ENCODE measurements around the gene ADAM33.

ADAM33 gene

GRCh38 chr20:3686421-3686820 lies 4.6 kb upstream of the ADAM33 start:
- DNase-seq = no peak

GRCh38 chr20:3685341-3685740 lies 3.5 kb upstream of the ADAM33 start:
- DNase-seq = no peak

- DNase-seq = no peak
Observed at GRCh38 chr20:3681352-3681930, 369 bp downstream of the ADAM33 start.

GRCh38 chr20:3680701-3681351 lies 984 bp downstream of the ADAM33 start:
- no peak for DNase-seq

- DNase-seq = no peak
Observed at GRCh38 chr20:3679749-3680700, 1.8 kb downstream of the ADAM33 start.

- no peak for DNase-seq
Observed at GRCh38 chr20:3678856-3679720, 2.7 kb downstream of the ADAM33 start.

- DNase-seq = no peak
Observed at GRCh38 chr20:3678198-3678597, 3.6 kb downstream of the ADAM33 start.

GRCh38 chr20:3677733-3678132 lies 4.1 kb downstream of the ADAM33 start:
- DNase-seq = no peak

- no peak for DNase-seq
Observed at GRCh38 chr20:3674995-3675900, 6.6 kb downstream of the ADAM33 start.

GRCh38 chr20:3674447-3674846 lies 7.4 kb downstream of the ADAM33 start:
- no peak for DNase-seq

GRCh38 chr20:3673221-3674070 lies 8.4 kb downstream of the ADAM33 start:
- no peak for DNase-seq

GRCh38 chr20:3672547-3673171 lies 9.2 kb downstream of the ADAM33 start:
- DNase-seq = peak; percentile 26

GRCh38 chr20:3671986-3672546 lies 9.7 kb downstream of the ADAM33 start:
- DNase-seq = no peak

GRCh38 chr20:3670945-3671344 lies 10.9 kb downstream of the ADAM33 start:
- no peak for DNase-seq

- no peak for DNase-seq
Observed at GRCh38 chr20:3670511-3670910, 11.3 kb downstream of the ADAM33 start.

- no peak for DNase-seq
Observed at GRCh38 chr20:3669710-3670367, 12.0 kb downstream of the ADAM33 start.

- no peak for DNase-seq
Observed at GRCh38 chr20:3667434-3668037, 14.3 kb downstream of the ADAM33 start.

- no peak for DNase-seq
Observed at GRCh38 chr20:3663858-3664257, 18.0 kb downstream of the ADAM33 start.

Measured in stimulated activated CD4-positive, alpha-beta T cell treated with anti-CD3 and anti-CD28 coated beads, Interleukin-15, amount 100 ng/mL, for 24 hours (primary cell).